Gastrocnemius medialis (tissue), 4 donors: Measurements from ENCODE around the gene NACC1. TPM values are rescaled to one million over a fixed set of nuclear protein-coding genes. Genes with fewer than 3 reads are reported as not detected.

Experiments
- ATAC-seq, 2 donors: fragments of 150-250 bp; one replicate each; pipeline ENCODE4 v1.9.1; 2016
- DNase-seq, 2 donors: peaks; one replicate each; pipeline ENCODE4 v3.0.0-alpha.2; 2019
- H3K27ac ChIP-seq, 4 donors: fragments of 200-600 bp; sonication (generic); 1 replicate in 1 of 4; 2 replicates in 3 of 4; pipeline ENCODE4 v1.5.1; 2016 to 2018; ENCODE audit warnings: mild to moderate bottlenecking in 2 of 4, moderate library complexity in 1 of 4
- H3K27me3 ChIP-seq, 3 donors: fragments of 200-600 bp; sonication (generic) in 2 of 3; 1 replicate in 1 of 3; 2 replicates in 2 of 3; pipeline versions ENCODE4 v1.5.1 to v1.6.0; 2016 to 2019; ENCODE audit warnings: mild to moderate bottlenecking in 1 of 3, moderate library complexity in 1 of 3
- H3K36me3 ChIP-seq, 2 donors: fragments of 200-600 bp; sonication (generic) in 1 of 2; one replicate each; pipeline ENCODE4 v1.5.1; 2017 to 2018
- H3K4me1 ChIP-seq, 2 donors: fragments of 200-600 bp; sonication (generic) in 1 of 2; one replicate each; pipeline ENCODE4 v1.5.1; 2016 to 2017; ENCODE audit warnings: mild to moderate bottlenecking in 2 of 2
- H3K4me3 ChIP-seq, 4 donors: fragments of 200-600 bp; sonication (generic) in 3 of 4; 1 replicate in 1 of 4; 2 replicates in 3 of 4; pipeline ENCODE4 v1.5.1; 2016 to 2019; ENCODE audit warnings: mild to moderate bottlenecking in 2 of 4
- H3K9me3 ChIP-seq, 3 donors: fragments of 200-600 bp; sonication (generic) in 2 of 3; 1 replicate in 1 of 3; 2 replicates in 2 of 3; pipeline ENCODE4 v1.5.1; 2016 to 2019
- CTCF ChIP-seq, 5 experiments: fragments of 450-650 bp in 3 of 5; fragments of 200-600 bp in 2 of 5; sonication (generic) in 2 of 5; IDR thresholded peaks in 4 of 5; conservative IDR thresholded peaks in 1 of 5; 1 replicate in 4 of 5; 2 replicates in 1 of 5; pipeline ENCODE4 v1.5.1; 2016 to 2019; ENCODE audit warnings: antibody characterized with exemption in 5 of 5, mild to moderate bottlenecking in 3 of 5, moderate library complexity in 3 of 5
- POLR2A ChIP-seq, 2 donors: fragments of 450-650 bp; IDR thresholded peaks; one replicate each; pipeline ENCODE4 v1.6.1; 2017; ENCODE audit warnings: antibody characterized with exemption in 2 of 2, mild to moderate bottlenecking in 2 of 2, moderate library complexity in 2 of 2
- in situ Hi-C, 4 donors: fragments of 200-750 bp; cut with MboI; loops; one replicate each; pipeline versions ENCODE4 v1.15.0 to v1.8.0; 2017; ENCODE audit warnings: low sequenced_read_pairs in 4 of 4
- intact Hi-C: fragments of 100-400 bp; cut with DNase I; formaldehyde crosslinking; loops from one replicate; pipeline ENCODE4 v1.15.1; 2023; ENCODE audit warnings: low total_unique reads
- total RNA-seq, 4 donors: library from RNA; depleted of rRNA; stranded (reverse); fragments of >200 nt; gene quantifications; one replicate each; pipeline versions ENCODE4 v1.1.0 to v1.2.3, GENCODE V29; 2016

NACC1 gene
- total RNA-seq, 4 donors from 2014 or later, result 36.3 to 81.3 (median 49.4) TPM

- intact Hi-C loops (no loop called here), in situ Hi-C loops (no loop called here)
- Histone ChIP-seq H3K36me3 (peaks cover 0 to 24% of the 10 kb centered on the region in 2 donors), H3K27me3 (no peaks in the 10 kb centered on the region), H3K9me3 (no peaks in the 10 kb centered on the region), H3K27ac (peak overlapping the region; percentile 92 to 100 (median 96)), H3K4me1 (peaks cover 64 to 72% of the 10 kb centered on the region in 2 donors), H3K4me3 (no peak overlapping the region)
- ATAC-seq (no peak), DNase-seq (no peak)
- no peak for TF ChIP-seq CTCF (IDR thresholded peaks at IDR 0.05 in 4 of 5, conservative IDR thresholded peaks at IDR 0.05 in 1 of 5)
- no peak for TF ChIP-seq POLR2A (IDR thresholded peaks at IDR 0.05)
These were observed 45.7 kb upstream of the NACC1 start for GRCh38 chr19:13072188-13072908.

GRCh38 chr19:13073263-13073662, 44.8 kb upstream of the NACC1 start:
- H3K27ac ChIP-seq, result peak overlapping the region; percentile 92 to 100 (median 96)
- in situ Hi-C loops, result no loop called here
- TF ChIP-seq CTCF (IDR thresholded peaks at IDR 0.05 in 4 of 5, conservative IDR thresholded peaks at IDR 0.05 in 1 of 5) (no peak), POLR2A (IDR thresholded peaks at IDR 0.05) (no peak)
- peaks cover 64 to 72% of the 10 kb centered on the region in 2 donors for H3K4me1 ChIP-seq
- ATAC-seq (no peak), DNase-seq (no peak)
- peaks cover 0 to 24% of the 10 kb centered on the region in 2 donors for H3K36me3 ChIP-seq
- no peak overlapping the region for H3K4me3 ChIP-seq
- no peaks in the 10 kb centered on the region for H3K9me3 ChIP-seq
- no peaks in the 10 kb centered on the region for H3K27me3 ChIP-seq
- intact Hi-C loops, result no loop called here

- Histone ChIP-seq H3K4me1 (peaks cover 64 to 72% of the 10 kb centered on the region in 2 donors), H3K27ac (peak overlapping the region; percentile 92 to 100 (median 96)), H3K27me3 (no peaks in the 10 kb centered on the region), H3K9me3 (no peaks in the 10 kb centered on the region), H3K4me3 (no peak overlapping the region), H3K36me3 (peaks cover 0 to 24% of the 10 kb centered on the region in 2 donors)
- DNase-seq, result no peak
- intact Hi-C loops, result no loop called here
- in situ Hi-C loops, result no loop called here
- no peak for ATAC-seq
- no peak for TF ChIP-seq CTCF (IDR thresholded peaks at IDR 0.05 in 4 of 5, conservative IDR thresholded peaks at IDR 0.05 in 1 of 5)
- no peak for TF ChIP-seq POLR2A (IDR thresholded peaks at IDR 0.05)
These were observed 43.7 kb upstream of the NACC1 start for GRCh38 chr19:13074378-13074777.

GRCh38 chr19:13076320-13076719, 41.7 kb upstream of the NACC1 start:
- Histone ChIP-seq H3K4me1 (peaks cover 55 to 57% of the 10 kb centered on the region in 2 donors), H3K9me3 (no peaks in the 10 kb centered on the region), H3K27me3 (no peaks in the 10 kb centered on the region), H3K4me3 (no peak overlapping the region), H3K27ac (peak overlapping the region; percentile 73 to 100 (median 96)), H3K36me3 (peaks cover 0 to 24% of the 10 kb centered on the region in 2 donors)
- no peak for DNase-seq
- in situ Hi-C loops (no loop called here), intact Hi-C loops (no loop called here)
- ATAC-seq, result no peak
- no peak for TF ChIP-seq POLR2A (IDR thresholded peaks at IDR 0.05)

GRCh38 chr19:13076787-13077186, 41.3 kb upstream of the NACC1 start:
- Histone ChIP-seq H3K27me3 (no peaks in the 10 kb centered on the region), H3K36me3 (peaks cover 0 to 27% of the 10 kb centered on the region in 2 donors), H3K9me3 (no peaks in the 10 kb centered on the region), H3K4me3 (no peak overlapping the region), H3K4me1 (peaks cover 55 to 56% of the 10 kb centered on the region in 2 donors), H3K27ac (peak overlapping the region; percentile 73 to 100 (median 96))
- DNase-seq (no peak), ATAC-seq (peak in 1 of 2 donors; percentile 16)
- intact Hi-C loops (no loop called here), in situ Hi-C loops (no loop called here)
- TF ChIP-seq POLR2A (IDR thresholded peaks at IDR 0.05) (no peak), CTCF (IDR thresholded peaks at IDR 0.05 in 4 of 5, conservative IDR thresholded peaks at IDR 0.05 in 1 of 5) (no peak)
